Loucy (cell line): ENCODE measurements around the gene FAM222B.

ENCODE experiments used
- CTCF ChIP-seq: fragments of 200-600 bp; sonication (generic); conservative IDR thresholded peaks from 2 replicates; pipeline ENCODE4 v1.5.1; 2014; ENCODE audit warnings: mild to moderate bottlenecking, antibody characterized with exemption, low read length
- EZH2phosphoT487 ChIP-seq: fragments of 200-600 bp; IDR thresholded peaks from 2 replicates; pipeline ENCODE4 v1.6.1; 2018; ENCODE audit warnings: antibody characterized with exemption, mild to moderate bottlenecking, moderate library complexity, borderline replicate concordance

- no peak for TF ChIP-seq CTCF
- TF ChIP-seq EZH2phosphoT487: no peak
These were observed 130.9 kb downstream of the FAM222B start, which contains the start of gene PROCA1 for GRCh38 chr17:28711723-28712031.
